ENCODE data around the gene TTC27. TPM values are rescaled to one million over a fixed set of nuclear protein-coding genes. Genes with fewer than 3 reads are reported as not detected.

TTC27 gene
- total and polyA plus RNA-seq, 10 of the 15 experiments (the other 5 are each of a cell fraction or from before 2014, with no cell fraction given) = 20.4 to 34.9 (median 26.0) TPM

DNA sequence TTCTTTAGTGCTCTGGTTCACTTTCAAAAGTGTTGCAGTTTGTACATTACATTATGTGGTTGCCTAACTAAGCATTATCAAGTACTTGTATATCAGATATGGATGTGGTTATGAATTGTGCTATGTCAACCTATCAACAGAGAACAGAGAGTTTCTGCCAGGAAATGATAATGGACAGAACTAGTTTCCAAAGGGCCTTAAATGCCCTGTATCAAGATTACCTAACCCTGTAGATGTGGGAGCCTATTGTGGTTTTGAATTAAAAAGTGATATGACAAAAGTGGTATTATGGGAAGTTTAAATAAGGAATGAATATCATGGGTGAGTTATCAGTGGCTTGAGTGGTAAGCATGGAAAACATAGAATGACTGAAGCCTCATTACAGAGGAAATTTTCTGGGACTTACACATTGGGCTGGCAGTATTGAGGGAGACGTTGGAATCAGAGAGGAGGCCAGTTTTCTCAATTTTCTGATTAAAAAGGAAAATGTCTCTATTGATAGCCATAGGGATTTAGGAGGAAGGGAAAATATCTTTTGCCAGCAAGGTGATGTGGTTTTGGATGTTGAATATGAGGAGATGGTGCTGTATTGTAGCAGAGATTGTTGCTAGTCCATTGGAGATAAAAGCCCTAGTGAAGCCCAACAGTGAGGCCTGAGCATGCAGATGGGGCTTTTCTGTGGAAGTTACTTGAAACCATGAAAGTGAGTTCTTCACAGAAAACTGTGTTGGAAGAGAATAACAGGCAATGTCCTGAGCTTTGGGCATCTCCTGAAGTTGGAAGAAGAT, 140.7 kb downstream of the TTC27 start:
- intact Hi-C loops (cut with micrococcal nuclease; ENCODE audit: unreplicated experiment) (no loop called here), in situ Hi-C loops (cut with MboI) (loop anchor here (25.0 kb wide), 1 partner anchor 819 kb away; the partner anchor contains the start of gene FAM98A)
- H3K9ac ChIP-seq (ENCODE audit: control insufficient read depth, insufficient read depth, low read length) = no peak overlapping the region
- no peaks in the 10 kb centered on the region for H3K4me1 ChIP-seq (ENCODE audit: control insufficient read depth, insufficient read depth, low read length)
- DNase-seq (ENCODE audit: low read depth, low spot score) (no peak), ATAC-seq (no peak), FAIRE-seq (no peak)
- BruUV-seq (replicated peaks) = no TSS peak
- ChIA-PET RAD21 (ENCODE audit: unreplicated experiment) (no interaction called here), POLR2A (no interaction called here), SMC1A (ENCODE audit: uncharacterized antibody, unreplicated experiment) (interaction anchor here (1.0 to 1.4 kb wide), 2 partner anchors 80 to 264 kb away, joined by 3 read pairs; no protein-coding TSS in a partner anchor), CTCF (no interaction called here)
- TF ChIP-seq, protein P1, sequence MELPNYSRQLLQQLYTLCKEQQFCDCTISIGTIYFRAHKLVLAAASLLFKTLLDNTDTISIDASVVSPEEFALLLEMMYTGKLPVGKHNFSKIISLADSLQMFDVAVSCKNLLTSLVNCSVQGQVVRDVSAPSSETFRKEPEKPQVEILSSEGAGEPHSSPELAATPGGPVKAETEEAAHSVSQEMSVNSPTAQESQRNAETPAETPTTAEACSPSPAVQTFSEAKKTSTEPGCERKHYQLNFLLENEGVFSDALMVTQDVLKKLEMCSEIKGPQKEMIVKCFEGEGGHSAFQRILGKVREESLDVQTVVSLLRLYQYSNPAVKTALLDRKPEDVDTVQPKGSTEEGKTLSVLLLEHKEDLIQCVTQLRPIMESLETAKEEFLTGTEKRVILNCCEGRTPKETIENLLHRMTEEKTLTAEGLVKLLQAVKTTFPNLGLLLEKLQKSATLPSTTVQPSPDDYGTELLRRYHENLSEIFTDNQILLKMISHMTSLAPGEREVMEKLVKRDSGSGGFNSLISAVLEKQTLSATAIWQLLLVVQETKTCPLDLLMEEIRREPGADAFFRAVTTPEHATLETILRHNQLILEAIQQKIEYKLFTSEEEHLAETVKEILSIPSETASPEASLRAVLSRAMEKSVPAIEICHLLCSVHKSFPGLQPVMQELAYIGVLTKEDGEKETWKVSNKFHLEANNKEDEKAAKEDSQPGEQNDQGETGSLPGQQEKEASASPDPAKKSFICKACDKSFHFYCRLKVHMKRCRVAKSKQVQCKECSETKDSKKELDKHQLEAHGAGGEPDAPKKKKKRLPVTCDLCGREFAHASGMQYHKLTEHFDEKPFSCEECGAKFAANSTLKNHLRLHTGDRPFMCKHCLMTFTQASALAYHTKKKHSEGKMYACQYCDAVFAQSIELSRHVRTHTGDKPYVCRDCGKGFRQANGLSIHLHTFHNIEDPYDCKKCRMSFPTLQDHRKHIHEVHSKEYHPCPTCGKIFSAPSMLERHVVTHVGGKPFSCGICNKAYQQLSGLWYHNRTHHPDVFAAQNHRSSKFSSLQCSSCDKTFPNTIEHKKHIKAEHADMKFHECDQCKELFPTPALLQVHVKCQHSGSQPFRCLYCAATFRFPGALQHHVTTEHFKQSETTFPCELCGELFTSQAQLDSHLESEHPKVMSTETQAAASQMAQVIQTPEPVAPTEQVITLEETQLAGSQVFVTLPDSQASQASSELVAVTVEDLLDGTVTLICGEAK (IDR thresholded peaks at IDR 0.05; ENCODE audit: borderline replicate concordance) = no peak
- TF ChIP-seq SREBF1 (IDR thresholded peaks at IDR 0.05; ENCODE audit: low read length) = no peak
- TF ChIP-seq NR2C2 (IDR thresholded peaks at IDR 0.05; ENCODE audit: borderline replicate concordance, control insufficient read depth, insufficient read length, low read depth) = no peak
- TF ChIP-seq TAF1 (IDR thresholded peaks at IDR 0.05; ENCODE audit: borderline replicate concordance, low read depth, low read length) = no peak
- TF ChIP-seq SUZ12 (IDR thresholded peaks at IDR 0.05; ENCODE audit: unreplicated experiment) = no peak
- no peak for TF ChIP-seq CBX3 (IDR thresholded peaks at IDR 0.05; ENCODE audit: borderline replicate concordance, low read depth)
- TF ChIP-seq YBX1 (IDR thresholded peaks at IDR 0.05) = no peak
- no peaks in the 10 kb centered on the region for H4K20me1 ChIP-seq (ENCODE audit: control insufficient read depth, insufficient read depth)
- no peak overlapping the region for H3K27ac ChIP-seq (ENCODE audit: control insufficient read depth, insufficient read depth)
- H3K36me3 ChIP-seq (ENCODE audit: control insufficient read depth in 2 of 2, insufficient read depth in 2 of 2, low read length in 1 of 2) = no peaks in the 10 kb centered on the region
- H3K9me3 ChIP-seq (replicated peaks; ENCODE audit: control insufficient read depth, insufficient read depth, low read length) = no peaks in the 10 kb centered on the region
- no peak overlapping the region for H3K4me2 ChIP-seq (ENCODE audit: control insufficient read depth, insufficient read depth)
- no peaks in the 10 kb centered on the region for H3K79me2 ChIP-seq (ENCODE audit: control insufficient read depth, insufficient read depth, low read length)
- H3K27me3 ChIP-seq (replicated peaks in 1 of 2; ENCODE audit: control insufficient read depth in 2 of 2, insufficient read depth in 2 of 2, low read length in 1 of 2) = no peaks in the 10 kb centered on the region
- no peak overlapping the region for H2AFZ ChIP-seq (ENCODE audit: control insufficient read depth, low read depth, low read length)
- 53% methylated on average over 1 of the region's 1 CpG for WGBS (ENCODE audit: insufficient coverage, insufficient replicate concordance, low lambda C conversion rate, missing lambda C conversion rate)
- H3K4me3 ChIP-seq = no peak overlapping the region
